ENCODE results near the gene FBXL12. TPM values are rescaled to one million over a fixed set of nuclear protein-coding genes. Genes with fewer than 3 reads are reported as not detected.

Gene FBXL12, protein sequence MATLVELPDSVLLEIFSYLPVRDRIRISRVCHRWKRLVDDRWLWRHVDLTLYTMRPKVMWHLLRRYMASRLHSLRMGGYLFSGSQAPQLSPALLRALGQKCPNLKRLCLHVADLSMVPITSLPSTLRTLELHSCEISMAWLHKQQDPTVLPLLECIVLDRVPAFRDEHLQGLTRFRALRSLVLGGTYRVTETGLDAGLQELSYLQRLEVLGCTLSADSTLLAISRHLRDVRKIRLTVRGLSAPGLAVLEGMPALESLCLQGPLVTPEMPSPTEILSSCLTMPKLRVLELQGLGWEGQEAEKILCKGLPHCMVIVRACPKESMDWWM
- 21.2 TPM for polyA plus RNA-seq (2013, experiment 1 of 2)
- polyA plus RNA-seq (2013, experiment 2 of 2) = 20.5 TPM

DNA sequence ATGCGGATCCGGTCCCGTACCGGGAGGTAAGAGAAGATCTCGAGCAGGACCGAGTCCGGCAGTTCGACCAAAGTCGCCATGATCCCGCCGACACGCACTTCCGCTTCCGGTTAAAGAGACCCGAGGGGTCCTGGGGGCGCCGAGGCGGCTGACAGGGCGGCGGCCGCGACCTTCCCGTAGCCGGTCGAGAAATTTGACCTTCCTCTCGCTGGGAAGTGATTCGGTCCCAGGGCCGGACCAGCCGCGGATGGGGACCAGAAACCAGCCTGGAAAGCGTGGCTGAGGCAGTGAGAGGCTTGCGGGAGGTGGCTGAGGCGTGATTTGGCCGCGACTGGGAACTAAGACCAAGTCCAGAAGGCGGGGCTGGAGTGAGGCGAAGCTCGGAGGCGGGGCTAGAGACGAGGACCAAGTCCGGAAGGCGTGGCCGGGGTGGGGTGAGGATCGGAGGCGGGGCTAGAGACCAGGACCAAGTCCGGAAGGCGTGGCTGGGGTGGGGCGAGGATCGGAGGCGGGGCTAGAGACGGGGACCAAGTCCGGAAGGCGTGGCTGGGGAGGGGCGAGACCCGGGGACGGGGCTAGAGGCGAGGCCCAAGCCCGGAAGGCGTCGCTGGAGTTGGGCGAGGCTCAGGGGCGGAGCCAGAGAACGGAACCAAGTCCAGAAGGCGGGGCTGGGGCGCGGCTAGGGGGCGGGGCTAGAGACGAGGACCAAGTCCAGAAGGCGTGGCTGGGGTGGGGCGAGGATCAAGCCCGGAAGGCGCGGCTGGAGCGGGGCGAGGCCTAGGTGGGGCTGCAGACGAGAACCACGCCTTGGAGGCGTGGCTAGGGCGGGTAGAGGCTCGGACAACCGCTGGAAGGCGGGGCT is at the start of gene FBXL12:
TSS of gene FBXL12 (minus strand) at position 346 of the 862 bp plus-strand sequence. CDS start at position 80, 266 bp downstream.
- Histone ChIP-seq H3K27ac (ENCODE audit: low read depth, low read length) (peak within 1 kb of the TSS; percentile 86), H3K36me3 (ENCODE audit: insufficient read depth, low read length) (peaks cover 10% of the 10 kb centered on the region; the same call in 1 of the 2 replicates), H3K4me3 (ENCODE audit: low read length) (peak within 1 kb of the TSS; percentile 83), H3K9ac (ENCODE audit: low read depth, low read length) (peak within 1 kb of the TSS; percentile 85), H3K27me3 (ENCODE audit: insufficient read depth, low read length) (no peaks in the 10 kb centered on the region), H3K9me3 (ENCODE audit: insufficient read depth, low read depth, low read length) (peaks cover 4% of the 10 kb centered on the region; the same call in 1 of the 2 replicates), H3K4me1 (ENCODE audit: insufficient read depth, low read length) (peaks cover 3% of the 10 kb centered on the region; the same call in 1 of the 2 replicates)
- WGBS = 1% methylated on average over 82 of the region's 82 CpGs

DNA sequence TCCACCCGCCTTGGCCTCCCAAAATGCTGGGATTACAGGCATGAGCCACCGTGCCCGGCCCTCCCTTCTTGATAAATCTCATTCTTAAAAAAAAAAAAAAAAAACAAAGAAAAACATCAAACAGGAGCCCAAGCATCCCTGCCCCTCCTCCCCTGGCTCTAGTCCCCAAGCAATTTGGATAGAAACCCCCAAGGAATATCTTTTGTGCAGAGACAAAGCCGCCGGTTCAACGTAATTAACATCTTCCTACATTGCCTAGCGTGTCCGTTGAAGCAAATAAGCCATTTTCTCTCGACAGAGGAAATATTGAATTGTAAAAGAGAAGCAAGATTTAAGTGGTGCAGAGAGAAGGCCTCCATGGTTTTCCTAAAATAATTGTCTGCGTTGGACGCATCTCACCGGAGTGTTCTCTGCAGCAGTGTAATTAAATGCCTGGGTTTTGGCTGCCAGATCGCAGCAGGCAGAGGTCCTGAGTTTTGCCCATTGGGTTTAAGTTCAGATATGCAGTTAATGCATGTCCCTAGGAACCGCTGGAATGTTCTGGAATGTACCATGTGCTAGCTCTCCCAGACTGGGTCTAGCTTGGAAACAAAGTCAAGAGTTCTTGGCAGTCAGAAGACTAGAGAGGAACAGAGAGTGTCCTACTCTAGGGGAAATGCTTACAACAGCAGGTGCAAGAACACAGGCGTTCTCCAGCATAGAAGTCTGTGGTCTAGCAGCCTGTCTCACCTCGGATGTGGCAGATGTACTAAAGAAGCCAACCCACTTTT is 47.0 kb upstream of the FBXL12 start:
- peak overlapping the region; percentile 45; the same call in 1 of the 2 replicates for H3K9ac ChIP-seq (ENCODE audit: low read depth, low read length)
- WGBS = 66% methylated on average over 16 of the region's 16 CpGs
- peak overlapping the region; percentile 66; the same call in 1 of the 2 replicates for H3K27ac ChIP-seq (ENCODE audit: low read depth, low read length)
- peaks cover 5% of the 10 kb centered on the region for H3K4me1 ChIP-seq (ENCODE audit: insufficient read depth, low read length)
- H3K27me3 ChIP-seq (ENCODE audit: insufficient read depth, low read length) = no peaks in the 10 kb centered on the region
- H3K9me3 ChIP-seq (ENCODE audit: insufficient read depth, low read depth, low read length) = no peaks in the 10 kb centered on the region
- H3K36me3 ChIP-seq (ENCODE audit: insufficient read depth, low read length) = peaks cover 3% of the 10 kb centered on the region; the same call in 1 of the 2 replicates
- peak overlapping the region; percentile 24 for H3K4me3 ChIP-seq (ENCODE audit: low read length)

DNA sequence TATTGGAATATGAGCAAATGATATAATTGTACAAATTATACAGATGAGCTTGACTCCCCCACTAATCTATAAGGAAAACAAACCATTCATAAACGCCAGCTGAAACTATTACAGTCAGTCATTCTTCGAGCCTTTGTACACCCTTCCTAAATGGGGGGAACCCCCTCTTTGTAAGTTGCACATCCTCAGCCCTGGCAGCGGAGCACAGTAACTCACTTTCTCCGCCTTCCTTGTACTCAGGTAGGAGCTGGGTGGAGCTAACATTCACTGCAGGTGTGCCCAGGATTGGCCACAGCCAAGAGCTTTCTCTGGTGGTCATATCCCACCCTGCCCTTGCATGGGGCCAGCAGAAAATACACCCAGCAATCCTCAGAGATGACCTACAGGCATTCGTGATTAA is 44.9 kb upstream of the FBXL12 start:
- Histone ChIP-seq H3K9me3 (ENCODE audit: insufficient read depth, low read depth, low read length) (no peaks in the 10 kb centered on the region), H3K27me3 (ENCODE audit: insufficient read depth, low read length) (no peaks in the 10 kb centered on the region), H3K9ac (ENCODE audit: low read depth, low read length) (no peak overlapping the region), H3K4me1 (ENCODE audit: insufficient read depth, low read length) (peaks cover 5% of the 10 kb centered on the region), H3K4me3 (ENCODE audit: low read length) (no peak overlapping the region), H3K27ac (ENCODE audit: low read depth, low read length) (no peak overlapping the region), H3K36me3 (ENCODE audit: insufficient read depth, low read length) (peaks cover 10% of the 10 kb centered on the region; the same call in 1 of the 2 replicates)
- 95% methylated on average over 5 of the region's 5 CpGs for WGBS

DNA sequence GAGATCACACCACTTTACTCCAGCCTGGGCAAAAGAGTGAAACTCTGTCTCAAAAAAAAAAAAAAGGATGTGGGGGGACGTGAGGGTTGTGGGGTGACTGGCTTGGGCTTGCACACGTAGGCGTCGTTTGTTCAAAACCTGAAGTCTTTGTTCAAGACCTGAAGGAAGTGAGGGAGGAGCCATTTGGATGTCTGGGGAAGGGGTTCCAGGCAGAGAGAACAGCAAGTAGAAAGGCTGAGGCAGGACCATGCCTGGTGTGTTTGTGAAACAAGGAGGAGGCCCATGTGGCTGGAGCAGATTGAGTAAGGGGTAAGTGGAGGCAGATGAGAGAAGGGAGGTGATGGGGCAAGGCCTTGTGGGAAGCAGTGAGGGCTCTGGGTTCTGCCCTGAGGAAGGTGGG is 44.1 kb upstream of the FBXL12 start:
- WGBS = 91% methylated on average over 4 of the region's 4 CpGs
- no peaks in the 10 kb centered on the region for H3K27me3 ChIP-seq (ENCODE audit: insufficient read depth, low read length)

DNA sequence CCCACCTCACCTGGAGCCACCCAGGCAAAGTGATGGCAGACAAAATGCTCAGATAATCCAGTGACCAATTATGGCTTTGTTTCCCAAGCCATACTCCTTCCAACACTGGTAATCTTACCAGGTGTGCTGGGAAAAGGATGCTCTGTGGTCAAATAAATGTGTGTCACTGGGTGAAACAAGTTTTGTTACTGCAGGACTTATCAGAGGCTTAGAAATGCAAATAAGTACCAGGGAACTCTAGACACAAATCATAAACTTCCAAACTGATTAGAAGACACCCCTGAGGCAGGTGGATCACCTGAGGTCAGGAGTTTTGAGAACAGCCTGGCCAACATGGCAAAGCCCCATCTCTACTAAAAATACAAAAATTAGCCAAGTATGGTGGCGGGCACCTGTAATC is 42.6 kb upstream of the FBXL12 start:
- WGBS = 93% methylated on average over 1 of the region's 1 CpG
- no peak overlapping the region for H3K27ac ChIP-seq (ENCODE audit: low read depth, low read length)
- H3K9me3 ChIP-seq (ENCODE audit: insufficient read depth, low read depth, low read length) = no peaks in the 10 kb centered on the region
- H3K4me1 ChIP-seq (ENCODE audit: insufficient read depth, low read length) = peaks cover 5% of the 10 kb centered on the region
- H3K9ac ChIP-seq (ENCODE audit: low read depth, low read length) = no peak overlapping the region
- no peaks in the 10 kb centered on the region for H3K27me3 ChIP-seq (ENCODE audit: insufficient read depth, low read length)
- H3K4me3 ChIP-seq (ENCODE audit: low read length) = no peak overlapping the region
- peaks cover 25% of the 10 kb centered on the region; the same call in 1 of the 2 replicates for H3K36me3 ChIP-seq (ENCODE audit: insufficient read depth, low read length)

More for the DNA sequence above, 44.1 kb upstream of the FBXL12 start:
- H3K36me3 ChIP-seq (ENCODE audit: insufficient read depth, low read length) = peaks cover 11% of the 10 kb centered on the region; the same call in 1 of the 2 replicates
- H3K4me1 ChIP-seq (ENCODE audit: insufficient read depth, low read length) = peaks cover 5% of the 10 kb centered on the region
- no peak overlapping the region for H3K9ac ChIP-seq (ENCODE audit: low read depth, low read length)
- no peak overlapping the region for H3K4me3 ChIP-seq (ENCODE audit: low read length)
- H3K27ac ChIP-seq (ENCODE audit: low read depth, low read length) = no peak overlapping the region
- H3K9me3 ChIP-seq (ENCODE audit: insufficient read depth, low read depth, low read length) = no peaks in the 10 kb centered on the region

DNA sequence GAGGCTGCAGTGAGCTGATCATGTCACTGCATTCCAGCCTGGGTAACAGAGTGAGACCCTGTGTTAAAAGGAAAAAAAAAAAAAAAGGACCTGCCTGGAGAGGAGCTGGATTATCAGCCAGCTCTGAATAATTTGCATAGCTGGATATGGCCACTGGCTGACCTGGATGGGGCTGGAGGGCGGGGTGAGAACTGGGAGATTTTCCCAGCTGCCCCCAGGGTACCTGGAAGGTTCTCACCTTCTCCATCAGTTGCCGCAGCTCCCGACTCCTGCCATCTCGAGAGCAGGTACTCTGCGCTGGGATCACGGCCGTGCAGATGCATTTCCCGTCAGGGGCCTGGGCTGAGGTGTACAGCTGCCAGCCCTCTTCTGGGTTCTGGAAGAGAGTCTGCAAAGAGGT is 41.5 kb upstream of the FBXL12 start:
- Histone ChIP-seq H3K36me3 (ENCODE audit: insufficient read depth, low read length) (peaks cover 33% of the 10 kb centered on the region), H3K4me3 (ENCODE audit: low read length) (no peak overlapping the region), H3K27me3 (ENCODE audit: insufficient read depth, low read length) (no peaks in the 10 kb centered on the region), H3K4me1 (ENCODE audit: insufficient read depth, low read length) (no peaks in the 10 kb centered on the region), H3K9ac (ENCODE audit: low read depth, low read length) (no peak overlapping the region), H3K9me3 (ENCODE audit: insufficient read depth, low read depth, low read length) (no peaks in the 10 kb centered on the region), H3K27ac (ENCODE audit: low read depth, low read length) (no peak overlapping the region)
- WGBS = 92% methylated on average over 8 of the region's 8 CpGs

DNA sequence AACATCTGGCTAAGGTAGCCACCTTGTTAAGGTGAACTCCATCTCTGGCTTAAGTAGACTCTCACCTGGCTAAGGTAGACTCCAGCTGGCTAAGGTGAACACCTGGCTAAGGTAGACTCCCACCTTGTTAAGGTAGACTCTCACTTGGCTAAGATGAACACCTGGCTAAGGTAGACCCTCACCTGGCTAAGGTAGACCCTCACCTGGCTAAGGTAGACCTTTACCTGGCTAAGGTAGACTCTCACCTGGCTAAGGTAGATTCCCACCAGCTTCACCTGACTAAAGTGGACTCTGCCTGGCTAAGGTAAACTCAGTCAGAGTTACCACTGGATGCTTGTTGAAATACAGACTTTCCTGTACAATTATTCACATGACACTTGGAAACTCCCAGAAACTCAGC is 39.9 kb upstream of the FBXL12 start:
- Histone ChIP-seq H3K36me3 (ENCODE audit: insufficient read depth, low read length) (peaks cover 45% of the 10 kb centered on the region), H3K9ac (ENCODE audit: low read depth, low read length) (no peak overlapping the region), H3K27me3 (ENCODE audit: insufficient read depth, low read length) (no peaks in the 10 kb centered on the region), H3K4me1 (ENCODE audit: insufficient read depth, low read length) (no peaks in the 10 kb centered on the region), H3K27ac (ENCODE audit: low read depth, low read length) (no peak overlapping the region), H3K9me3 (ENCODE audit: insufficient read depth, low read depth, low read length) (no peaks in the 10 kb centered on the region), H3K4me3 (ENCODE audit: low read length) (no peak overlapping the region)

DNA sequence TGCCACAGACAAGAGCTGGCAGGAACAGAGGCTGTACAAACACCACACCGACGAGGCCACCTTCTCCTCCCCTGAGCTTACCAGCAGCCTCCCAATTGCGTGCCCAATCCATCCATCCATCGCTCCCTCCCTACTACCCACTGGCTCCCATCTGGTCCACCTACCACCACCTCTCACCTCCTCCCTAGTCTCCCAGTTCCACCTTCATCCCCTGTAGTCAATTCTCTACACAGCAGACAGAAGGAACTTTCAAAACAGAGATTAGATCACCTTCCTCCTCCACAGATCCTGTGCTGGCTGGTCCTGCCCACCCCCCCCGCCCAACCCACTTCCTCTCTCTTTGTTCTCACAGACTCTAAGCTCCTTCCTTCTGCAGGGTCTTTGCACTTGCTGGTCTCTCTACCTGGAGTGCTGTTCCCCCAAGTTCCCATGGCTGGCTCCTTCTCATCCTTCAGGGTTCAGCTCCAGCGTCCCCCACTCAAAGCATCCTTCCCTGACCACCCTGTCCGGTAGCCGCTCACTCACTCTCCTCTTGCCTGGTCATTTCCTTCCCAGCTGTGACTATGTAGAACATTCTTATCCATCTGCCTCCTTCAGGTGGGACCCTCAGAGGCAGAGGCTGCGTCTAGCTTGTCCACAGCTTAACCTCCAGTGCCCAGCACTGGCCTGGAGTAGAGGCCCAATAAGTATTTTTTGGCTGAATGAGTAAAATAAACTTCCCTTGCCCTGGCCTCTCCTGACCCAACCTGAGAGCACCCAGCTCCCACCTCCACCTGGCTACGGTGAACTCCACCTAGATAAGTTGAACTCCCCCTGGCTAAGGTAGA is 39.3 kb upstream of the FBXL12 start:
- no peaks in the 10 kb centered on the region for H3K9me3 ChIP-seq (ENCODE audit: insufficient read depth, low read depth, low read length)
- no peak overlapping the region for H3K4me3 ChIP-seq (ENCODE audit: low read length)
- no peaks in the 10 kb centered on the region for H3K4me1 ChIP-seq (ENCODE audit: insufficient read depth, low read length)
- H3K27me3 ChIP-seq (ENCODE audit: insufficient read depth, low read length) = no peaks in the 10 kb centered on the region
- WGBS = 90% methylated on average over 10 of the region's 10 CpGs
- H3K27ac ChIP-seq (ENCODE audit: low read depth, low read length) = no peak overlapping the region
- no peak overlapping the region for H3K9ac ChIP-seq (ENCODE audit: low read depth, low read length)
- peaks cover 48% of the 10 kb centered on the region for H3K36me3 ChIP-seq (ENCODE audit: insufficient read depth, low read length)

DNA sequence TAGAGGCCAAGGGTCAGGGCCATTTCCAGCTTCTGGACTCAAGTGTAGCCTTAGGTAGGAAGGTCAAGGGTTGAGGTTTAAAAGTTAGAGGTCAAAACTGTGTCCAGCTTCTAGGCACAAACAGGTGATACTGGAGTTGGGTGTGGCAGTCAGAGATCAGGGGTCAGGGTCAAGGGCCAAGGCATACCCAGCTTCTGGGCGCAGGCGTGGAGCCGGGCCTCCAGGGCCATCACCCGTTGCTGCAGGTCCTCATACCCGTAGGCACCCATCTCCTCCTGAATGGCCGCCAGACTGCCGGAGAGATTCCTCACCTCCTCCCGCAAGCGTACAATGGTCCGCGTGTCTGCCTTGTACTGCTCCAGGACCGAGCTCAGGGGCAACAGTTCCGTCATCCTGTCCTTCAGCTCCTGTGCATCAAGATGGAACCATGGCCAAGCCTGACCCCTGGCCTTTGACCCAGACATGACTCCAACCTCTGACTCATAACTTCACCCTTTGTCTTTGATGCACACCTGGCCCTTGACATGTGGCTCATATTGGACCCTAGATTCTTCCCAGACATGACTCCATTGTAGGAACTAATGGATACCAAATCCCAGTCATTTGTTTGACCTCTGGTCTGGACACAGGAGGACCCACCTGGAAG is 38.3 kb upstream of the FBXL12 start:
- Histone ChIP-seq H3K36me3 (ENCODE audit: insufficient read depth, low read length) (peaks cover 45% of the 10 kb centered on the region), H3K4me1 (ENCODE audit: insufficient read depth, low read length) (no peaks in the 10 kb centered on the region), H3K4me3 (ENCODE audit: low read length) (no peak overlapping the region), H3K27me3 (ENCODE audit: insufficient read depth, low read length) (no peaks in the 10 kb centered on the region), H3K9ac (ENCODE audit: low read depth, low read length) (no peak overlapping the region), H3K27ac (ENCODE audit: low read depth, low read length) (no peak overlapping the region), H3K9me3 (ENCODE audit: insufficient read depth, low read depth, low read length) (no peaks in the 10 kb centered on the region)
- 96% methylated on average over 13 of the region's 13 CpGs for WGBS

DNA sequence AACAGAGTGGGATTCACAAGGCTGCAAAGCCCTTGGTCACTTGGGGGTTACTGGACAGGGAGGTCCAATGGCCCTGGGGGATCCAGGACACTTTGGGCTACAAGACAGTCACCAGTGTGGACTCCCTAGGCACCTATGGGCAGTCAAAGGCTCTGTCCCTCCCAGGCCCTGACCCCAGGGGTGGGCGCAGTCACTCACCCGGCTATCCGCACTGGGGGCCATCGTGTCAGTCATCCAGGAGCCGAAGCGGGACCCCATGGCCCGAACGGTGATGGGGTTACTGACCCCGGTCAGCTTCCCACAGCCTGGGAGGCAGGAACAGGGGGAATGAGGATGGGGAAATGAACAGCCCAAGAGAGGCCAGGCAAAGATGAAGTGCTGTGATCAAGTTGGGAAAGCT is 37.7 kb upstream of the FBXL12 start:
- Histone ChIP-seq H3K9me3 (ENCODE audit: insufficient read depth, low read depth, low read length) (no peaks in the 10 kb centered on the region), H3K4me1 (ENCODE audit: insufficient read depth, low read length) (no peaks in the 10 kb centered on the region), H3K4me3 (ENCODE audit: low read length) (no peak overlapping the region), H3K9ac (ENCODE audit: low read depth, low read length) (no peak overlapping the region), H3K27ac (ENCODE audit: low read depth, low read length) (no peak overlapping the region), H3K36me3 (ENCODE audit: insufficient read depth, low read length) (peaks cover 45% of the 10 kb centered on the region), H3K27me3 (ENCODE audit: insufficient read depth, low read length) (no peaks in the 10 kb centered on the region)
- WGBS = 94% methylated on average over 9 of the region's 9 CpGs
